HG03103 (cell line): ENCODE results near the gene UBE2QL1.

Experiments used
- ATAC-seq: cut with Tn5 transposase; IDR thresholded peaks from one replicate; pipeline ENCODE4 v1.9.1; 2021; ENCODE audit warnings: low read depth; ENCODE audit not compliant: unreplicated experiment

Gene UBE2QL1, protein sequence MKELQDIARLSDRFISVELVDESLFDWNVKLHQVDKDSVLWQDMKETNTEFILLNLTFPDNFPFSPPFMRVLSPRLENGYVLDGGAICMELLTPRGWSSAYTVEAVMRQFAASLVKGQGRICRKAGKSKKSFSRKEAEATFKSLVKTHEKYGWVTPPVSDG

DNA sequence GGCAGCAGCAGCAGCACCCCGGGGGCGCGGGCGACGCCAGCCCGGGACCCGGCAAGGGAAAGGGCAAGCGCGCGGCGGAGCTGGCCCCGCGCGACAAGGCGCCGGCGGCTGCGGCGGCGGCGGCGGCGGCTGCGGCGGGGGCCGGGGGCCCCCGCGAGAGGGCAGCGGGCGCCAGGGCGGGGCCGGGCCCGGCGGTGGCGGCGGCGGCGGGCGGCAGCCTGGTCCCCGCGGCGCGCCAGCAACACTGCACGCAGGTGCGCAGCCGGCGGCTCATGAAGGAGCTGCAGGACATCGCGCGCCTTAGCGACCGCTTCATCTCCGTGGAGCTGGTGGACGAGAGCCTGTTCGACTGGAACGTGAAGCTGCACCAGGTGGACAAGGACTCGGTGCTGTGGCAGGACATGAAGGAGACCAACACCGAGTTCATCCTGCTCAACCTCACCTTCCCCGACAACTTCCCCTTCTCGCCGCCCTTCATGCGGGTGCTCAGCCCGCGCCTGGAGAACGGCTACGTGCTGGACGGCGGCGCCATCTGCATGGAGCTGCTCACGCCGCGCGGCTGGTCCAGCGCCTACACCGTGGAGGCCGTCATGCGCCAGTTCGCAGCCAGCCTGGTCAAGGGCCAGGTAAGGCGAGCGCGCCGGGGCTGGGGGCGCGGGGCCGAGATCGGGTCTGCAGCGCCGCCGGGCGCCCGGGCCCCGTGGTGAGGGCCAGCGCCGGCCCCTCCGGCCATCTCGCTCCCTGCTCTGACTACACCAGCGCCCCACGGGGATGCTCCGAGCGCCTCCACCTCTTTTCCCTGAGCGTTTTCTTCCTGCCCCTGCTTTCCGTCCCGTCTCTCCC is at the start of gene UBE2QL1:
Gene UBE2QL1 (plus strand): TSS at position 238 of the 843 bp plus-strand sequence. CDS start 35 bp downstream, at position 273.
- no peak for ATAC-seq

DNA sequence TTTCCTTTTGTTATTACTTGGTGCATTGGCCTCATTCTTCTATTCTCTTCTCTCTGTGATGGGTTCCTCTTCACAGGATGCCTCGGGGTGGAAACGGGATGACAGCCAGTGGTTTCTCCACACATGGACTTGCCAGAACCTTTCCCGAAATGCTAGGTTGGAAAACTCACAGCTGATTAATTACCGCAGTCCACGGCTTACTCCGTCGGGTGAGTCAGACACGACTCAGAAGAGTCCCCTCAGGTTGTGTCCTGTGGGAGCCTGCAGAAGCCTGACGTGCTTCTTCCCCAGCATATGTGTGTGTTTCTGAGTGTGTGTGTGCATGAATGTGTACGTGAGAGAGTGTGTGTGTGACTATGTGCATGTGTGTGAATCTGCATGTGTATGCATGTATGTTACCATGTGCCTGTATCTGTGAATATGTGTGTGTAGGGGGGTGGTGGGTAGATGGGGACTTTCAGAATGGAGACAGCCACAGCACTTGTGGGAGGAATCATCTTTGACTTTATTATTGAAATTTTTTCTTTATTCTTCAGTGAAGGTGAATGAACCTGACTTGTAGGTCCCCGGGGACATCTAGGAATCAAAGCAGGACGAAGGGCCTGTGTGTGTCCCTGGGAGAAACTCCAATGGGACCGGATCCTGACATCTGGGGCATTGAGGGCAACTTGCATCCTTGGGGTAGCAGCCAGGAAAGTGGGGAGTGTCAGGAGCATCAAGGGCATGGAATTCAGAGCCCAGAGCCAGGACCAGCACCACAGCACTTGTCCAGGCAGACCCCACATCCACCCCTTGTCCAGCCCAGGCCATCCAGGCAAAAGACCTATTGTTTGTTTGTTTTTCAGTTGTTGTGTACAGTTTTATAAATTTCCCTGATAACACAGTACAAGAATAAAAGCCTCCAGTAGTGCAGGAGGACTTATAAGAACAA is 48.4 kb upstream of the UBE2QL1 start:
- ATAC-seq: no peak

DNA sequence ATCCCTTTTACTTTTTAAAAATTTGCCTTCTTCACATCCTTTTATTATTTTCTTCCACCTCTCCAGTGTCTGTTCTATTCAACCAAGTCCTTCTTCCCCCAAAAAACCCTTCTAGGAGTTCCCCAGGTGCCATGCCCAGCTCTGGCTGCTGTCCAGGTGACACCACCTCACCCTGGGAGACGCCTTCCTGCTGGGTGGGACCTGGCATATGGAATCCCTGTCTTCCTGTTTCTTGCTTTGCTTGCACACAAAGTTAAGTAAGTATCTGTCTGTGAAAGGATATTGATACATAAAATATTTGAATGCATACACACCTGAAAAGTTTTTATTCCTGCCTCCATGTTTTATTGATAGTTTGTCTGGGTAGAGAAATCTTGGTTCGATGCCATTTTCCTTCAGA is 47.2 kb upstream of the UBE2QL1 start:
- ATAC-seq: no peak

DNA sequence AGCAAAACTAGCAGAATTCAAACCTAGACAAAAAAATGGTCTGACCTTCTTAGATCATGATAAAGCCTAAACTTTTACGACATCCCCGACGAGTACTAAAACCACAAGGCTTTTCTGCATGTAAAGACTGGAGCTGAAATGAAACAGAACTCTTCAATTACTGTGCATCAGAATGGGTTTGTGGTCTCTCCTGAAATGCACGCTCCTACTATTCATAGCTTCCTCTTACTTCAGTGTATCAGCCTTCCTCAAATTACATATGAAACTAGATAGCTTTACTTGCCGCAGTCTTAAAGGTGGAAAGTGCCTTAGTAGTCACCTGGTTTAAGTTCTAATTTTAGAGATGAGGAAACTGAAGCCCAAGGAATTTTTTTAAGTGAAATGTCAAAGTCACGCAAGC is 45.7 kb upstream of the UBE2QL1 start:
- ATAC-seq: no peak

DNA sequence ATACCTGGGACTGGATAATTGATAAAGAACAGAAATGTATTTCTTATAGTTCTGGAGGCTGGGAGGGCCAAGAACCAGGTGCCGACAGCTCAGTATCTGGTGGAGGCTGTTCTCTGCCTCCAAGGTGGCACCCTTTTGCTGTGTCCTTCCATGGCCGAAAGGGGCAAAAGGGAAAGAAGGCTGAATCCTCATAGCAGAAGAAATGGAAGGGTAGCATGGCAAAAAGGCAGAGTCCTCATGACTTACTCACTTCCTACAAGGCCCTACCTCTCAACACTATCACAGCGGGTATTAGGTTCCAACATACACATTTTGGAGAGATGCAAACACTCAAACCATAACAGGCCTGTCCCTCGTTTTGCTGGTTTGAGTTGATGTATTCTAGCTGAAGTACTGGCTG is 45.2 kb upstream of the UBE2QL1 start:
- no peak for ATAC-seq

DNA sequence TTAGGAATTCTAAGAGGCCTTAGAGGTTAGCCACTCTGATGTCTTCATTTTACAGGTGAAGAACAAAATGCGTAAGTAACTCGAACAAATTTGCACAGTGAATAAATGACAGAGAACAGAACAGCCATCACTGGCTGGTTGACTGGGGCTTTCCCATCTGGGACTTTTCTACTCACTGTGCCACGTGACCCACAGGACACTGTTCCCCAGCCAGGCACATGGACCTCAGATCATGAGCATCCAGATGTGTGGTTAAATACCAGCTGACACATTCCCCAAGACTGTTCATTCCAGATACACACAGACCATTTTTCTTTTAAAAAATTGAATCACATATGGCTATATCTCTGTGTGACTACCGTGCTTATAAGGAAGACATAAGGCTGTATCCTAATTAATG is 44.5 kb upstream of the UBE2QL1 start:
- no peak for ATAC-seq

DNA sequence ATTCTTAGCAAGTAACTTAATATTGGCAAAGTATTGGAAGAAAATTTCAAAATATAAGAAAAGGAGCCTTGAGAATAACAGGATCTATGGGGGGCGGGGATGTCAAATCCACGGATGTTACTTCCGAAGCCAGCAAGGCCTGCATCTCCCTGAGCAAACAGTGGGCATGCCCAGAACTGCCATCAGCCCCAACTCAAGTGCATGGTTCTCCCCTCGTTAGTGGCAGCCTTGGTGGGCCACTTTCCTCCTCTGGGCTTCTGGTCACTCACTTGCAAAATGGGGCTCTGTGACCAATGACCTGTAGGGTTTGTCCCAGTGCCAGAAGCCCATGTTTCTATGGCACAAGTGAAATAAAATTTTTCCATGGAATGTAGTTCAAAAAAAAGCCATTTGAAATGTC is 43.1 kb upstream of the UBE2QL1 start:
- no peak for ATAC-seq

DNA sequence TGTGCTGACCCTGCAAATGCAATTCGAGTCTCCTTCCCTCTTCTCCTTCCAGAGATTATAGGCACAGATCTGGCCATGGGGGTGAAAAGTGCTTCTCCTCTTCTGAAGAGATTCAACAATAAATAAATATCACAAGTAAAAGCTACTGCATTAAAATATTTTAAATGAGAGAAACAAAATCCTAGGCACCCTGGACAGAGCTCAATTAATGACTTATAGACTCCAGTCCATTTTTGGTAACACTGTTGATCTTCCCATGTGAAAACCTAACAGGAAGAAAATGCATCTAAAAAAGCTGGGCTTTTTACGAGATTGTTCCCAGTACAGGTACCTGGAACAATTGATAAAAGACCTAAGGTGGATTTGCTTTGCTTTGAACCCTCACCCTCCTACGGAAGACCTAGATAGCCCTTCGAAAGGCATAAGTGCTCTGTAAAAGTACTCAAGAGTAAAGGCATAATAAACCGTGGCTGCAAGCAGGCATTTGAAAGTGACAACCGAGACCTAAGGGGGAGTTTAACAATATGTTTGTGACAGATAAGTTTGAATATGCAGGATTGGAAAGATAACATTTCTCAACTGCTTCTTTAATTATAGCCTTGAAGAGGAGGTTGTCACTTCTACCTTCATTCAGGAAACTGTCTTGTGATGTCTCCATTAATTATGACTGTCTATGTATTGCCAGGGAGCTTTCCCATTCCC is 41.0 kb upstream of the UBE2QL1 start:
- ATAC-seq: no peak

DNA sequence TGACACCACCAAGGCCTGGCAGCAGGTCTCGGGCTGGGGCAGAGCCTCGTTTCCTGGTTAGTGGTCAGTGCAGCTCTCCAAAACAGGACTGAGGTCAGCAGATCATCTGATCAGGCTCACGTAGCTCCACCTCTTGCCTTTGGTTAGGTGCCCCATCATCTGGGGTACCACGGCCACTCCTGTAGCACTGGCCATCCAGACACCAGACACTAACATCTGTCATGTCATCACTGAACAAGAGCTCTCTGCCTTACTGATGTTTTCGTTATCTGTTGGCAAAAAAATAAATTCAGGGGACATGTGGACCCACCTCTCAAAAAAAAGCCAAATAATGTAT is 40.4 kb upstream of the UBE2QL1 start:
- no peak for ATAC-seq

DNA sequence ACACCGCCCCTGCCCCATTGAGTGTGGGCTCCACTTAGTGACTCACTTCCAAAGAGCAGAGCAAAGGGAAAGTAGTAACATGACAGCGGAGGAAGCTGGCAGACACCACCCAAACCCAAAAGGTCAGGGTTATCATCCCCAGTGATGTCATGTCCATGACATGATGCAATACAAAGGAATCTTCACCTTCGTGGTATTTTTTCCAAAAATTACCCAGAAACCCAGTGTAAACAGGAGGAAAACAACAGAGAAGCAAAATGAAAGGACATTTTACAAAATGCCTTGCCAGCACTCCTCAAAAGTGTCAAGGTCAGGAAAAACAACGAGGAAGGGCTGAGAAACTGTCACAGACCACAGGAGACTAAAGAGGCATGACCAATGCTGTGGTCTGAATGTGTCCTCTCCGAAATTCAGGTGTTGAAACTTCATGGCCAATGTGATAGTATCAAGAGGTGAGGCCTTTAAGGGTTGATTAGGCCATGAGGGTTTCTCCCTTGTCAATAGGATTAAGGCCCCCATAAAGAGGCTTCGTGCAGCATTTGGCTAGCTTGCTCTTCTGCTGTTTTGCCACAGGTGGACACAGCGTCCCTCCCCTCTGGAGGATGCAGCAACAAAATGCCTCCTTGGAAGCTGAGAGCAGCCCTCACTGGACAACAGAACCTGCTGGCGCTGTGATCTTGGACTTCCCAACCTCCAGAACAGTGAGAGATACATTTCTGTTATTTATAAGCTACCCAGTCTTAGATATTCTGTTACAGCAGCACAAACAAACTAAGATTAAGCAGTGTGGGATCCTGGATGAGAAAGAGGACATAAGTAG is 39.8 kb upstream of the UBE2QL1 start:
- ATAC-seq: no peak

DNA sequence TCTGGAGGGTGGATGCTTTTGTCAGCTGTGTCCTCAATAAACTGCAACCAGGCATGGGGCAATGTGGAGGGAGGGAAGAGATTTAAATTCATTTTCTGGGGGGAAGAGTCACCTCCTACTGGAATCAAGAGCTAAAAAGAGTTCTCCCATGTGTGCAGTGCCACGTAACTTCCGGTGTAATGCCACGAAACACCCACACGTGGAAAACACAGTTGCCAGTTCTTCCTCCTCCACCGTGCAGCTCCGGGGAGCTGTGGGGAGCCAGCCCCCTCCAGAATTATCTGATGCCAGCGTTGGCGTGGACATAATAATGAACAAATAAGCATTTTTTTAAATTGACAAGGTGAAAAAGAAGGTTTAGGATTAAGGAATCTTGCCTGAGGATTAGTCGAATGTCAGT is 38.2 kb upstream of the UBE2QL1 start:
- no peak for ATAC-seq

DNA sequence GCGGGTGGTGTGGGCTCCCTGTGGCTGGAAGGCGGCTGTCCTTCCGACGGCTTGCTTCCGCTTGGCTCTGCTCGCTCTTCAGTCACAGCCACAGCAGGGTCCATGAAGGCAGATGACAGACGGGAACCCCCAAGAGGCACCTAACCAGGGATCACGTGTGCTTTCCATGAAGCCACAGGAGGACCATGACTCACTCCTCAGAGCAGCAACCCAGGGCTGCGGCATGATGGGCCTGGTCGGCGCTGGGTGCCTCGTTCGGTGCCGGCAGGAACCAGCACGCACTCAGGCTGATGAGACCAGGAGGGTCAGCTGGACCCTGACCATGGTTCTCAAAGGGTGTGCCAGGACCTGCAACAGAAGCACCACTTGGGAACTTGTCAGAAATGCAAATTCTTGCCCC is 37.5 kb upstream of the UBE2QL1 start:
- ATAC-seq: no peak

DNA sequence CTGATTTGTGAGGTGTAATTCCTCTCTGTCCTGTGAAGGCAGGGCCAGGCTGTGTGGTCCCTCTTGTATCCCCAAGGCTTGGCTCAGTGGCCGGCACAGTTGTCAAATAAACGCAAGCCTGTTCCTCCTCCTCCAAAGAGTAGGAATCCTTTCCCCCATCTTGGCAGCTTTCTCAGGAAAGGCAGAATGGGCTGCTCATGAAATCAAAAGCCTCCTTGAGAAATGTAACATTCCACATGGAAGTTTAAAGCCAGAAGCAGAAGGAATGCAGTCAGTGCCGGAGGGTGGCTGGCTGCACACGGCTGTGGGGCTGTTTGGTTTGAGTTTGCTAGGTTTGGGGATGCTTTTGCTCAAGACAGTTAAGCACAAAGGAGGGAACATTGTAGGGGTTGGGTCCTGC is 35.8 kb upstream of the UBE2QL1 start:
- no peak for ATAC-seq

DNA sequence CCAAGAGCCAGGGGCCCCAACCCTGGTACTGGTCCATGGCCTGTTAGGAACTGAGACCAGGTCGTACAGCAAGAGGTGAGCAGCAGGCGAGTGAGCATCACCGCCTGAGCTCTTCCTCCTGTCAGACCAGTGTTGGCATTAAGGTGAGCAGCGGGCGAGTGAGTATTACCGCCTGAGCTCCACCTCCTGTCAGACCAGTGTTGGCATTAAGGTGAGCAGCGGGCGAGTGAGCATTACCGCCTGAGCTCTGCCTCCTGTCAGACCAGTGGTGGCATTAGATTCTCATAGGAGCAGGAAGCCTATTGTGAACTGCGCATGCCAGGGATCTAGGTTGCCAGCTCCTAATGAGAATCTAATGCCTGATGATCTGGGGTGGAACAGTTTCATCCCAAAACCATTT is 31.0 kb upstream of the UBE2QL1 start:
- no peak for ATAC-seq

DNA sequence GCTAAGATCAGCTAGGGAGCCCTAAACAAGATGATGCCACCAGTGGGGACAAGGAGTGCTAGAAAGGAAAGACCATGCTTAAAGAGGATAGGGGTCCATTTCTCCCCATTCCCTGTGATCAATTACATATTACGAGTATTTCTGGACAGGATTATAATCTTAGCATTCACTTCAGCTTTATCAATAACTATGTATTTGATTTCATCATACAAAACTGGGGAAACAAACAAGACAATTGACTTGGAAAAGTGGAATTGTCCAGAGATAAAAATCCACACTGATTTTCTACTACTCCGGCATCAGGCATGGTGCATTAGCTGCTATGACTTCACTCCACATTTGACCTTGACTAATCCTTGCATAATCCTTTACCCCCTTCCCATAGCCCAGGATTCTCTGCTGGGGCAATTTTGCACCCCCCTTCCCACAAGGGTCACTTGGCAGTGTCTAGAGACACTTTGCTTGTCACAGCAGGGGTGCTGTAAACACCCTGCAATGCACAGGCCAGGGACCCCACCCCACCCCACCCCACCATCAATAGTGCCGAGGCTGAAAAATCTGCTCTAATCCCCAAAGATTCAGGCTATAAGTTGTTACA is 29.9 kb upstream of the UBE2QL1 start:
- ATAC-seq: no peak

DNA sequence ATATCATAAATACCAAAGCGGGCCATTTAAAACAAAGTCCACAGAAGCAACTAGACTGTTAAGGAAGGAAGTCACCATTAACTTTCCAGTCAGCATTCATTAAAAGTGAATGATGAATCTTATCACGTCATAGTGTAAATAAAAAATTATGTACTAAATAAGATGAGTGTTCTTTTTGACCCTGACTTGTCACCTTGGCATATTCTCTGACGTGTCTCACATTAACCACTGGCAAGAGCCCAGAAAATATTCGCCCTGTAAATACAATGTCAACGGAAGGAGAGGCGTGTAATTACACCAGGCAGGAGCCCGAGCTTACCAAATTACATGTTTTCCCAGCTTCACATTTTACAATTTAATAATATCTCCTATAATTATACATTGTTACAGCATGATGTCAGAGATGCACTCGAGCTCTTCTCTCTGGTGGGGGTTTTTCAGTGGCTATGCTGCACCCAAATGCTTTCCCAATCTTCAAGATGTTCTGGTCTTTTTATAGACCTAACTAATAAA is 29.3 kb upstream of the UBE2QL1 start:
- ATAC-seq: no peak

DNA sequence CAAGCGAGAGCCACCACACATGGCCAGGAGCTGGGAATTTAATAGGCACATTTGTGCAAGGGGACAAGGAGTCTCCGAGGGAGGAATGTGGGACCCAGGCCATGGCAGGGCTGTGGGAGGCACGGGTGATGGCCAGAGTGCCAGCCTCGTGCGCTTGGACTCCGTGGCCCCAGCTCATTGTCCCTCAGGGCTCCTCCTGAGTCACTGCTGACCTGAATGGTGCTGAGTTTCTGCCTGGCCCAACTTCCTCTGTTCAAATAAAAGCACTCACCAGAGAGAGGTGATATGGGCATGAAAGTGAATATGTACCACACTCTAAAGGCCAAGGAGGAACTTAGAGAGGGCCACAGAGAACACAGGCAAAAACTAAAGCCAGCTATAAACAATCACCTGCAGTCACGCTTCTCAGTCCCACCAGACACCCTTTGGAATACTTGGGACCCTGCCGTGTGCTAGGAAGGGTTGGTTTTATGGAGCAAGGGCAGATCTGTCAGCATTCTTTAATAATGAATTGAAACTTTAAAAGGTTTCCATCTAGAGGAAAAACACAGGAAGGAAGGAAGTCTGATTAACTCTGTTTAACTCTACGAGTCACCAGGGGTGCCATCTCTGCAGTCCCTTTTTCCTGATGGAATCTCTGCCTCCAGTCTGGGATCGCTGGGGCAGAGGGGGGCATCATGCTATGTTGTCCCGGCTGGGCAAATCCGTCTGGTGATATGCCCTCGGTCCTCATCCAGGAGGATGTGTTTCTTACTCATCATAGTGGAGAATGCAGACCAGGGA is 25.1 kb upstream of the UBE2QL1 start:
- ATAC-seq: no peak

DNA sequence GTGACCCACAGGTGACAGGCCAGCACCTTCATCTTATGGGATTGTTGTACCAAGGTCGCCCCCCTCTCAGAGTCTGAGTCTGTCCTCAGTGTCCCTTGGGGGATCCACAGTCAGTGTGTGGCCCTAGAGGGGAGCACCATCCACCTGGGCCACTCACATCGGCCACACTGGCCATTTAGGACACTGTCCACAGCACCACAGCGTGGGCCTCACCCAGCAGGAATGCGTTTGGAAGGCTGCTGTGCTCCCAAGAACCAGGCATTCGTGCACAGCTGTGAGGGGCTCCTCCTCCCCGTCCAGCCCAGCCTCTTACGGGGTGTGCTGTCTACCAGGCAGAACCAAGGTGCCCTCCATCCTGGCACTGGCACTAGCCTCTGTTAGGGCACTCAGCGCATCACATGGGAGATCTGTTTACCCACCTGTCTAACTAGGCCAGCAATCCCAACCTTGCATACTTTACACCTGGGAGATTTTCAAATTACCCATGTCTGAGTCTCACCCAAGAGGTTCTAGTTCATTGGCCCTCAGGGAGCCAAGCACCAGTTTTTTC is 24.5 kb upstream of the UBE2QL1 start:
- ATAC-seq: no peak
